TTC549 (cell line): ENCODE data around the gene MARCHF11.

Source experiments
- FAIRE-seq: peaks from 2 replicates; lab custom pipeline; 2012; peaks lifted over from hg19 to GRCh38; lab: Jason Lieb, UNC

MARCHF11 gene

GRCh38 chr5:16051246-16051755 lies 128.3 kb downstream of the MARCHF11 start:
- no peak for FAIRE-seq

- FAIRE-seq = no peak
Measured at GRCh38 chr5:16050414-16050813, 129.2 kb downstream of the MARCHF11 start.

GRCh38 chr5:16049761-16050160 lies 129.8 kb downstream of the MARCHF11 start:
- no peak for FAIRE-seq

GRCh38 chr5:16048132-16048531 lies 131.5 kb downstream of the MARCHF11 start:
- FAIRE-seq = no peak

GRCh38 chr5:16043349-16043965 lies 136.1 kb downstream of the MARCHF11 start:
- no peak for FAIRE-seq

GRCh38 chr5:16037121-16037845 lies 142.3 kb downstream of the MARCHF11 start:
- FAIRE-seq = no peak

GRCh38 chr5:16034319-16035001 lies 145.1 kb downstream of the MARCHF11 start:
- FAIRE-seq = no peak

GRCh38 chr5:16033187-16033925 lies 146.2 kb downstream of the MARCHF11 start:
- FAIRE-seq = no peak

- FAIRE-seq = no peak
Measured at GRCh38 chr5:16028708-16029107, 150.9 kb downstream of the MARCHF11 start.

GRCh38 chr5:16025681-16026080 lies 153.9 kb downstream of the MARCHF11 start:
- no peak for FAIRE-seq

GRCh38 chr5:16018970-16019369 lies 160.6 kb downstream of the MARCHF11 start:
- no peak for FAIRE-seq

- no peak for FAIRE-seq
Measured at GRCh38 chr5:16017720-16018119, 161.9 kb downstream of the MARCHF11 start.
